Upper lobe of left lung (tissue), 4 donors: ENCODE results near the gene MLST8.

Source experiments
- CTCF ChIP-seq, 6 experiments: fragments of 450-650 bp in 4 of 6; fragments of 200-600 bp in 2 of 6; sonication (generic) in 2 of 6; IDR thresholded peaks; one replicate each; pipeline ENCODE4 v1.5.1; 2016 to 2019; ENCODE audit warnings: antibody characterized with exemption in 6 of 6
- EP300 ChIP-seq, 4 donors: sonication (generic); formaldehyde crosslinking; IDR thresholded peaks; one replicate each; pipeline ENCODE4 v1.5.1; 2017; ENCODE audit warnings: antibody characterized with exemption in 4 of 4, control low read depth in 2 of 4
- POLR2AphosphoS5 ChIP-seq, 2 donors: sonication (generic); formaldehyde crosslinking; IDR thresholded peaks; one replicate each; pipeline ENCODE4 v1.5.1; 2017; ENCODE audit warnings: antibody characterized with exemption in 2 of 2

DNA sequence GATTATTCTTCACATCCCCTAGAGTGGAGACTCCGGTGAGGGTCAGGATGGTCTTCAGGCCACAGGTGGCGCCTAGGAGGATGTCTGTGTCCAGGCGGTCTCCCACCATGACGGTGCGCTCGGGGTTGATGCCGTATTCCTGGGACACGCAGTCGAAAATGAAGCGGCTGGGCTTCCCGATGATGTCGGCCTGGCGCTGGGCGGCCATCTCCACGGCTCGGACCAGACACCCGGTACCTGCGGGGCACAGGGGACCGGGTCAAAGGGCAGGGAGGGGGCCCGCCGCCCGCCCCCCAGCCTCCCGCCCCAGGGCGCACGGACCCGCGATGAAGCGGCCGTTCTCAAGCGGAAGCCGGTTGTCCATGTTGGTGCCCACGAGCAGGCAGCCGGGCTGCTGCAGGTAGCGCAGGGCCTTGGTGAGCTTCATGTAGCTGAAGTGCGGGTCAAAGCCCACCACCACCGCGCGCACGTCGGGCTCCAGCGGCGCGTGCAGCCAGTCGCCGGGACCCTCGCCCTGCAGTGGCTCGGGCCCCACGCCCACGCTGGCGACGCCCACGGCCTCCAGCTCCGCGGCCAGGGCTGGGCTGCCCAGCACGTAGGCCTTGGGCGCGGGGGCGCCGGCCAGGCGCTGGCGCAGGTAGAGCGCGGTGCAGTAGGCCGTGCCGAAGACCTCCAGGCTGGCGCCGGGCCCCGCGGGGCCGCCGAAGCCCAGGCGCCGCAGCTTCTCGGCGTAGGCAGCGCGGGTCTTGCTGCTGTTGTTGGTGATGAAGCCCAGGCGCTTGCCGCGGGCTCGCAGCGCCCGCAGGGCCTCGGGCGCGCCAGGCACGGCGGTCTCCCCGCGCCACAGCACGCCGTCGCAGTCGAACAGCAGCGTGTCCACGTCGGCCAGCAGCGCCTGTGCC is 8.8 kb downstream of the MLST8 start:
- TF ChIP-seq CTCF (IDR thresholded peaks at IDR 0.05) (peak in 1 of 6 experiments; percentile 42), POLR2AphosphoS5 (IDR thresholded peaks at IDR 0.05) (no peak), EP300 (IDR thresholded peaks at IDR 0.05) (no peak)
